ENCODE results near the gene METTL21A. TPM values are rescaled to one million over a fixed set of nuclear protein-coding genes. Genes with fewer than 3 reads are reported as not detected.
A peak's percentile ranks its signal among the peaks of the same experiment; 100 is the strongest.

METTL21A gene
- total RNA-seq, 5 donors from 2014 or later (not counting 1 experiment from before 2014, with no cell fraction given) = 14.3 to 23.1 (median 18.2) TPM

GRCh38 chr2:207616185-207616584, 9.0 kb downstream of the METTL21A start:
- H3K27me3 Mint-ChIP-seq = no peaks in the 10 kb centered on the region
- CTCF ChIA-PET = no interaction called here
- no peak overlapping the region for H3K4me3 Mint-ChIP-seq
- peaks cover 19 to 27% (median 21%) of the 10 kb centered on the region in 3 donors for H3K4me1 Mint-ChIP-seq
- POLR2A ChIA-PET = interaction anchor here in 1 of 2 donors (0.6 kb wide), 1 partner anchor 16 kb away, joined by 3 read pairs; no protein-coding TSS in a partner anchor
- H3K27ac Mint-ChIP-seq = no peak overlapping the region
- H3K4me1 ChIP-seq (ENCODE audit: control insufficient read depth in 1 of 2, extremely low read depth in 1 of 2, insufficient read depth in 2 of 2, low read length in 2 of 2) = peaks cover 2 to 15% of the 10 kb centered on the region in 2 experiments
- H3K36me3 ChIP-seq (ENCODE audit: control insufficient read depth in 2 of 2, extremely low read depth in 1 of 2, insufficient read depth in 1 of 2, low read length in 1 of 2) = peaks cover 4 to 40% of the 10 kb centered on the region in 2 donors
- ATAC-seq (replicated peaks in 1 of 4) (no peak), DNase-seq (no peak)
- no peak overlapping the region for H3K27ac ChIP-seq (ENCODE audit: low read length)
- H3K4me3 ChIP-seq (ENCODE audit: control insufficient read depth in 1 of 2, extremely low read depth in 1 of 2, low read length in 1 of 2) = no peak overlapping the region
- H3K9me3 ChIP-seq = no peaks in the 10 kb centered on the region
- peaks cover 40% of the 10 kb centered on the region for H3K36me3 Mint-ChIP-seq
- H3K9me3 Mint-ChIP-seq = no peaks in the 10 kb centered on the region
- H3K27me3 ChIP-seq (replicated peaks in 1 of 2; ENCODE audit: control insufficient read depth in 2 of 2, extremely low read depth in 1 of 2, insufficient read depth in 2 of 2, low read length in 1 of 2) = no peaks in the 10 kb centered on the region
- no CpG with 5 or more reads among the region's 4 CpGs for WGBS (ENCODE audit: insufficient coverage)

GRCh38 chr2:207614824-207615223, 10.4 kb downstream of the METTL21A start:
- no peak overlapping the region for H3K27ac ChIP-seq (ENCODE audit: low read length)
- ChIA-PET POLR2A (no interaction called here), CTCF (interaction anchor here in 1 of 2 donors (0.5 kb wide), 1 partner anchor 359 kb away, joined by 3 read pairs; no protein-coding TSS in a partner anchor)
- ATAC-seq (replicated peaks in 1 of 4) (no peak), DNase-seq (no peak)
- Mint-ChIP-seq H3K9me3 (no peaks in the 10 kb centered on the region), H3K4me1 (peaks cover 7 to 15% (median 14%) of the 10 kb centered on the region in 3 donors), H3K27ac (no peak overlapping the region), H3K4me3 (no peak overlapping the region), H3K27me3 (no peaks in the 10 kb centered on the region), H3K36me3 (peaks cover 36% of the 10 kb centered on the region)
- no peaks in the 10 kb centered on the region for H3K27me3 ChIP-seq (replicated peaks in 1 of 2; ENCODE audit: control insufficient read depth in 2 of 2, extremely low read depth in 1 of 2, insufficient read depth in 2 of 2, low read length in 1 of 2)
- no peak overlapping the region for H3K4me3 ChIP-seq (ENCODE audit: control insufficient read depth in 1 of 2, extremely low read depth in 1 of 2, low read length in 1 of 2)
- no peaks in the 10 kb centered on the region for H3K9me3 ChIP-seq
- peaks cover 4 to 34% of the 10 kb centered on the region in 2 donors for H3K36me3 ChIP-seq (ENCODE audit: control insufficient read depth in 2 of 2, extremely low read depth in 1 of 2, insufficient read depth in 1 of 2, low read length in 1 of 2)
- H3K4me1 ChIP-seq (ENCODE audit: control insufficient read depth in 1 of 2, extremely low read depth in 1 of 2, insufficient read depth in 2 of 2, low read length in 2 of 2) = peaks cover 0 to 7% of the 10 kb centered on the region in 2 experiments
- no CpG with 5 or more reads among the region's 2 CpGs for WGBS (ENCODE audit: insufficient coverage)

GRCh38 chr2:207612714-207613113, 12.5 kb downstream of the METTL21A start:
- WGBS (ENCODE audit: insufficient coverage) = 100% methylated on average over 1 of the region's 4 CpGs
- no peaks in the 10 kb centered on the region for H3K27me3 Mint-ChIP-seq
- Histone ChIP-seq H3K4me3 (ENCODE audit: control insufficient read depth in 1 of 2, extremely low read depth in 1 of 2, low read length in 1 of 2) (no peak overlapping the region), H3K27ac (ENCODE audit: low read length) (no peak overlapping the region), H3K4me1 (ENCODE audit: control insufficient read depth in 1 of 2, extremely low read depth in 1 of 2, insufficient read depth in 2 of 2, low read length in 2 of 2) (no peaks in the 10 kb centered on the region), H3K36me3 (ENCODE audit: control insufficient read depth in 2 of 2, extremely low read depth in 1 of 2, insufficient read depth in 1 of 2, low read length in 1 of 2) (peaks cover 4 to 23% of the 10 kb centered on the region in 2 donors), H3K9me3 (no peaks in the 10 kb centered on the region), H3K27me3 (replicated peaks in 1 of 2; ENCODE audit: control insufficient read depth in 2 of 2, extremely low read depth in 1 of 2, insufficient read depth in 2 of 2, low read length in 1 of 2) (no peaks in the 10 kb centered on the region)
- no peak overlapping the region for H3K4me3 Mint-ChIP-seq
- no peak overlapping the region for H3K27ac Mint-ChIP-seq
- CTCF ChIA-PET = interaction anchor here in 1 of 2 donors (0.6 to 0.7 kb wide), 2 partner anchors 9 to 83 kb away, joined by 4 to 5 read pairs; partner anchors contain the start of gene CREB1
- H3K9me3 Mint-ChIP-seq = no peaks in the 10 kb centered on the region
- DNase-seq = no peak
- H3K36me3 Mint-ChIP-seq = peaks cover 37% of the 10 kb centered on the region
- POLR2A ChIA-PET = no interaction called here
- peaks cover 0 to 17% (median 11%) of the 10 kb centered on the region in 3 donors for H3K4me1 Mint-ChIP-seq
- no peak for ATAC-seq (replicated peaks in 1 of 4)

- no peaks in the 10 kb centered on the region for H3K27me3 ChIP-seq (replicated peaks in 1 of 2; ENCODE audit: control insufficient read depth in 2 of 2, extremely low read depth in 1 of 2, insufficient read depth in 2 of 2, low read length in 1 of 2)
- Mint-ChIP-seq H3K9me3 (no peaks in the 10 kb centered on the region), H3K27ac (peak overlapping the region in 1 of 2 donors; percentile 58), H3K4me1 (peaks cover 8 to 21% (median 18%) of the 10 kb centered on the region in 3 donors), H3K4me3 (no peak overlapping the region), H3K27me3 (no peaks in the 10 kb centered on the region), H3K36me3 (peaks cover 19% of the 10 kb centered on the region)
- DNase-seq (no peak), ATAC-seq (replicated peaks in 1 of 4) (no peak)
- no peaks in the 10 kb centered on the region for H3K4me1 ChIP-seq (ENCODE audit: control insufficient read depth in 1 of 2, extremely low read depth in 1 of 2, insufficient read depth in 2 of 2, low read length in 2 of 2)
- no peaks in the 10 kb centered on the region for H3K9me3 ChIP-seq
- POLR2A ChIA-PET = no interaction called here
- no peak overlapping the region for H3K27ac ChIP-seq (ENCODE audit: low read length)
- 100% methylated on average over 1 of the region's 5 CpGs for WGBS (ENCODE audit: insufficient coverage)
- H3K36me3 ChIP-seq (ENCODE audit: control insufficient read depth in 2 of 2, extremely low read depth in 1 of 2, insufficient read depth in 1 of 2, low read length in 1 of 2) = no peaks in the 10 kb centered on the region
- CTCF ChIA-PET = interaction anchor here (0.6 to 0.9 kb wide), 2 partner anchors 18 to 1352 kb away, joined by 3 to 10 read pairs; partner anchors contain the start of gene METTL21A (in 1 of the 2)
- H3K4me3 ChIP-seq (ENCODE audit: control insufficient read depth in 1 of 2, extremely low read depth in 1 of 2, low read length in 1 of 2) = no peak overlapping the region
Observed at GRCh38 chr2:207606829-207607228, 18.4 kb downstream of the METTL21A start.

GRCh38 chr2:207606399-207606798, 18.8 kb downstream of the METTL21A start:
- Mint-ChIP-seq H3K27ac (no peak overlapping the region), H3K36me3 (peaks cover 19% of the 10 kb centered on the region), H3K27me3 (no peaks in the 10 kb centered on the region), H3K4me1 (peaks cover 12 to 25% (median 18%) of the 10 kb centered on the region in 3 donors), H3K4me3 (no peak overlapping the region), H3K9me3 (no peaks in the 10 kb centered on the region)
- POLR2A ChIA-PET = no interaction called here
- Histone ChIP-seq H3K27me3 (replicated peaks in 1 of 2; ENCODE audit: control insufficient read depth in 2 of 2, extremely low read depth in 1 of 2, insufficient read depth in 2 of 2, low read length in 1 of 2) (no peaks in the 10 kb centered on the region), H3K9me3 (no peaks in the 10 kb centered on the region), H3K4me1 (ENCODE audit: control insufficient read depth in 1 of 2, extremely low read depth in 1 of 2, insufficient read depth in 2 of 2, low read length in 2 of 2) (no peaks in the 10 kb centered on the region), H3K36me3 (ENCODE audit: control insufficient read depth in 2 of 2, extremely low read depth in 1 of 2, insufficient read depth in 1 of 2, low read length in 1 of 2) (no peaks in the 10 kb centered on the region), H3K27ac (ENCODE audit: low read length) (no peak overlapping the region), H3K4me3 (ENCODE audit: control insufficient read depth in 1 of 2, extremely low read depth in 1 of 2, low read length in 1 of 2) (no peak overlapping the region)
- CTCF ChIA-PET = interaction anchor here (0.6 to 0.9 kb wide), 2 partner anchors 19 to 1351 kb away, joined by 3 to 10 read pairs; partner anchors contain the start of gene METTL21A (in 1 of the 2)
- no peak for ATAC-seq (replicated peaks in 1 of 4)
- 100% methylated on average over 2 of the region's 7 CpGs for WGBS (ENCODE audit: insufficient coverage)
- no peak for DNase-seq

GRCh38 chr2:207603486-207603885, 21.7 kb downstream of the METTL21A start:
- Histone ChIP-seq H3K36me3 (ENCODE audit: control insufficient read depth in 2 of 2, extremely low read depth in 1 of 2, insufficient read depth in 1 of 2, low read length in 1 of 2) (no peaks in the 10 kb centered on the region), H3K4me3 (ENCODE audit: control insufficient read depth in 1 of 2, extremely low read depth in 1 of 2, low read length in 1 of 2) (no peak overlapping the region), H3K27ac (ENCODE audit: low read length) (no peak overlapping the region), H3K27me3 (replicated peaks in 1 of 2; ENCODE audit: control insufficient read depth in 2 of 2, extremely low read depth in 1 of 2, insufficient read depth in 2 of 2, low read length in 1 of 2) (no peaks in the 10 kb centered on the region), H3K9me3 (no peaks in the 10 kb centered on the region), H3K4me1 (ENCODE audit: control insufficient read depth in 1 of 2, extremely low read depth in 1 of 2, insufficient read depth in 2 of 2, low read length in 2 of 2) (no peaks in the 10 kb centered on the region)
- H3K9me3 Mint-ChIP-seq = no peaks in the 10 kb centered on the region
- peaks cover 23 to 38% (median 28%) of the 10 kb centered on the region in 3 donors for H3K4me1 Mint-ChIP-seq
- no CpG with 5 or more reads among the region's 2 CpGs for WGBS (ENCODE audit: insufficient coverage)
- POLR2A ChIA-PET = no interaction called here
- ATAC-seq (replicated peaks in 1 of 4) = no peak
- no peaks in the 10 kb centered on the region for H3K27me3 Mint-ChIP-seq
- no peak for DNase-seq
- peak overlapping the region; percentile 7 to 80 for H3K27ac Mint-ChIP-seq
- CTCF ChIA-PET = no interaction called here
- H3K36me3 Mint-ChIP-seq = peaks cover 18% of the 10 kb centered on the region
- H3K4me3 Mint-ChIP-seq = no peak overlapping the region

All from T-cell (primary cell).